Psoas muscle (tissue), 8 donors: Measurements from ENCODE around the gene SMAD1. TPM values are rescaled to one million over a fixed set of nuclear protein-coding genes. Genes with fewer than 3 reads are reported as not detected.
"Not testable (repeated sequence)": the region's sequence is repeated elsewhere in the genome, so short reads cannot be mapped to it uniquely, and the experiment has no call there.

Experiments used
- ATAC-seq, 4 donors: fragments of 200-7000 bp; cut with Tn5 transposase; one replicate each; pipeline ENCODE4 v1.9.1; 2020; ENCODE audit warnings: moderate library complexity in 3 of 4, mild to moderate bottlenecking in 2 of 4
- DNase-seq, 2 donors: peaks; one replicate each; pipeline ENCODE4 v3.0.0-alpha.2; 2020
- H3K27ac ChIP-seq: fragments of 200-600 bp; one replicate; pipeline ENCODE4 v1.8.0; 2022
- H3K27me3 ChIP-seq, 3 donors: fragments of 200-600 bp in 1 of 3; one replicate each; pipeline versions ENCODE4 v1.6.1 to v1.8.0; 2013 to 2022; ENCODE audit warnings: low read length in 2 of 3, mild to moderate bottlenecking in 2 of 3, moderate library complexity in 1 of 3; ENCODE audit not compliant: insufficient read depth in 3 of 3
- H3K36me3 ChIP-seq, 2 donors: fragments of 200-600 bp in 1 of 2; one replicate each; pipeline versions ENCODE4 v1.6.1 to v1.8.0; 2013 to 2022; ENCODE audit warnings: low read depth in 1 of 2, mild to moderate bottlenecking in 1 of 2, moderate library complexity in 1 of 2; ENCODE audit not compliant: insufficient read depth in 1 of 2
- H3K4me1 ChIP-seq: fragments of 200-600 bp; one replicate; pipeline ENCODE4 v1.8.0; 2022
- H3K4me3 ChIP-seq: fragments of 200-600 bp; one replicate; pipeline ENCODE4 v1.8.0; 2022; ENCODE audit warnings: mild to moderate bottlenecking
- H3K9me3 ChIP-seq: fragments of 200-600 bp; one replicate; pipeline ENCODE4 v1.8.0; 2022
- WGBS, 3 donors: extraction: QIAGEN DNeasy Blood & Tissue Kit; methylation state at CpG; one replicate each; pipeline versions ENCODE4 v1.1.6 to v1.1.7; 2013; 5-methylcytosine and 5-hydroxymethylcytosine counted together
- intact Hi-C, 2 donors: fragments of 100-400 bp; cut with DNase I; formaldehyde crosslinking; loops; one replicate each; pipeline versions ENCODE4 v1.11.0 to v1.14.2; 2022
- polyA plus RNA-seq, 3 donors: library from polyadenylated mRNA; stranded (reverse); fragments of 200-250 nt; gene quantifications; one replicate each; pipeline ENCODE4 v1.2.3, GENCODE V29; 2013
- total RNA-seq, 4 donors: library from RNA; stranded (reverse); fragmentation: NEBNext Ultra II Directional in 2 of 4; extraction: Animal tissue kit (Norgen Biotek cat#: 25700) in 2 of 4; gene quantifications; one replicate each; pipeline versions ENCODE4 v1.2.1 to v1.2.4, GENCODE V29; 2021 to 2023
- TF ChIP-seq, protein P1 (sequence below): fragments of 200-600 bp; IDR thresholded peaks from one replicate; pipeline ENCODE4 v1.8.0; 2022; ENCODE audit warnings: antibody characterized with exemption
- donor health status: healthy with polysubstance abuse.
- donor health status: DM: no; HTN: no; CAD: no; lungs with moderate emphysema.
- donor health status: Bipolar disorder and iron deficiency.
- donor health status: healthy.
- donor health status: DM: yes; HTN: yes; CAD: no.
- donor health status: DM: no; HTN: no; CAD: no.
- donor health status: DM: no; HTN: no; CAD: no.
- donor health status: DM: yes; HTN: yes; CAD: no.

SMAD1 gene
- total and polyA plus RNA-seq, 7 donors = 5.0 to 30.6 (median 17.2) TPM

DNA sequence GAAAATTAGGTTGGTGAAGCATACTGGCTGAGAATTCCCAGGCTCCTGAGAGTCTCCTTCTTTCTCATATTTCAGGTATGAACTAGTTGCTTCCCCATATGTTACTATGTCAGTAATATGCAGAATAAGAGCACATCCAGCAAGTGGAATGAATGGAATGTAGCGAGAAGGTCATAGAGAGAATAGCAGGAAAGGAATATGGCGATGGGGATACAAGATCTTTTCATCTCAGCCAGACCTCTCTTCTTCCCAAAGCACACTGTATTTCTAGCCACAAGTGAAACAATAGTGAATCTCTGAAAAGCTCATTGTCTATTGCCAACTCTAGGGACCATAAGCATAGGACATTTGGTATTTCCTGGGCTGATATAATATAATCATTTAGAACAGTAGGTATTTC, 82.9 kb downstream of the SMAD1 start:
- 84 to 91% (median 88%) methylated on average over 2 of the region's 2 CpGs for WGBS, 3 donors
- intact Hi-C loops = loop anchor here in 1 of 2 donors (5.0 kb wide), 1 partner anchor 412 kb away; no protein-coding TSS in a partner anchor

DNA sequence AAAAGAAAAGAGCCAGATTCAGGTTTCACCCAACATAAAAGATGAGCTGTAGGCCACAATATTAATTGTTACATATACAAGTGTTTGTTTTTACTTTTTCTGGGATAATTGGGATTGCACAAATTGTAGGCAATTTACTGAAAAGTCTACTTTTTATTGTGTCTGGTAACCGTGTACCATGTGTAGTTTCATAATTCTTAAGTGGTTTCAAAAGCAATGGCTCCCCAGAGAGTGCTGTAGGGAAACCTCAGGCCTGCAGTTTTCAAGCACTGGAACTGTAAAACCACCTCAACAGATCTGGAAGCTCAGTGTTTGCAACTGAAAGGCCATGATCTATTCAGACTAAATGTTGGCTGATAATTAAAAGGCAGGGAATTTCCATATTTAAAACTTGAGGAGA, 83.7 kb downstream of the SMAD1 start:
- intact Hi-C loops = no loop called here
- TF ChIP-seq, protein P1, sequence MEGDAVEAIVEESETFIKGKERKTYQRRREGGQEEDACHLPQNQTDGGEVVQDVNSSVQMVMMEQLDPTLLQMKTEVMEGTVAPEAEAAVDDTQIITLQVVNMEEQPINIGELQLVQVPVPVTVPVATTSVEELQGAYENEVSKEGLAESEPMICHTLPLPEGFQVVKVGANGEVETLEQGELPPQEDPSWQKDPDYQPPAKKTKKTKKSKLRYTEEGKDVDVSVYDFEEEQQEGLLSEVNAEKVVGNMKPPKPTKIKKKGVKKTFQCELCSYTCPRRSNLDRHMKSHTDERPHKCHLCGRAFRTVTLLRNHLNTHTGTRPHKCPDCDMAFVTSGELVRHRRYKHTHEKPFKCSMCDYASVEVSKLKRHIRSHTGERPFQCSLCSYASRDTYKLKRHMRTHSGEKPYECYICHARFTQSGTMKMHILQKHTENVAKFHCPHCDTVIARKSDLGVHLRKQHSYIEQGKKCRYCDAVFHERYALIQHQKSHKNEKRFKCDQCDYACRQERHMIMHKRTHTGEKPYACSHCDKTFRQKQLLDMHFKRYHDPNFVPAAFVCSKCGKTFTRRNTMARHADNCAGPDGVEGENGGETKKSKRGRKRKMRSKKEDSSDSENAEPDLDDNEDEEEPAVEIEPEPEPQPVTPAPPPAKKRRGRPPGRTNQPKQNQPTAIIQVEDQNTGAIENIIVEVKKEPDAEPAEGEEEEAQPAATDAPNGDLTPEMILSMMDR = no peak

More for the DNA sequence above, 82.9 kb downstream of the SMAD1 start:
- Histone ChIP-seq H3K27ac (no peak overlapping the region), H3K27me3 (no peaks in the 10 kb centered on the region), H3K36me3 (peaks cover 0 to 9% of the 10 kb centered on the region in 2 donors), H3K9me3 (no peaks in the 10 kb centered on the region), H3K4me1 (no peaks in the 10 kb centered on the region), H3K4me3 (no peak overlapping the region)
- ATAC-seq (no peak), DNase-seq (no peak)
- TF ChIP-seq, protein P1 = no peak

DNA sequence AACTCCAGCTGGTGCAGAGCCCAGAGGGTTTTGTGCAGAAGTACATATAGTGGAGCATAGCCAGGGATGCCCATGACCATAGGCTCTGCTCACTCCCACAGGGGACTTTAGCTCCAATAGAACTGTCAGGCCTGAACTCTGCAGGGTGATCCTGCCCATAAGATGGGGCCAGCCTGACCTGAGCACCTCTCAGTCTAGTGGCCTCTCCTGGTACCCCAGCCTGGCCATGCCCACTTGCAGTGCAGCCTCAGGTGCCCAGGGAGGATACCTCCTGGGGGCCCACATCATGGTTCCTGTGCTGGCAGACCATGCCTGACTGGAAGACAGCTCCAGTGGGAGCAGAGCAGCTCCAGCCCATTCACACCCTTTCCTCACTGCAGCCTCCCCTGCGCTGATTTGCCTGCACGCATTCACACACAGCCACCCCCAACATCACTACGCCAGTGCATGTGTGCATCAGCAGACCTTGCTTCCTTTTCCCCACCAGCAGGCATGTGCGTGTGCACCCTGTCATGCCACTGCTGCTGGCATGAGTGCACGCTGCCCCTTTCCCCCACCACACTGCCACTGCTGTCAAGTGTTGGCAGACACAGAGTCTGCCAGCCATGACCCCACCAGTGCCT, 84.5 kb downstream of the SMAD1 start:
- no peak overlapping the region for H3K27ac ChIP-seq
- 91 to 93% (median 92%) methylated on average over 5 of the region's 5 CpGs for WGBS, 3 donors
- DNase-seq (no peak), ATAC-seq (no peak)
- TF ChIP-seq, protein P1 = no peak
- no peak overlapping the region for H3K4me3 ChIP-seq
- no peaks in the 10 kb centered on the region for H3K36me3 ChIP-seq
- H3K4me1 ChIP-seq = no peaks in the 10 kb centered on the region
- no peaks in the 10 kb centered on the region for H3K27me3 ChIP-seq
- intact Hi-C loops = no loop called here
- no peaks in the 10 kb centered on the region for H3K9me3 ChIP-seq

More for the DNA sequence above, 83.7 kb downstream of the SMAD1 start:
- Histone ChIP-seq H3K36me3 (peaks cover 0 to 2% of the 10 kb centered on the region in 2 donors), H3K27ac (no peak overlapping the region), H3K4me3 (no peak overlapping the region), H3K27me3 (no peaks in the 10 kb centered on the region), H3K9me3 (no peaks in the 10 kb centered on the region), H3K4me1 (no peaks in the 10 kb centered on the region)
- 36 to 56% (median 51%) methylated on average over 1 of the region's 1 CpG for WGBS, 3 donors
- no peak for DNase-seq
- ATAC-seq = no peak

DNA sequence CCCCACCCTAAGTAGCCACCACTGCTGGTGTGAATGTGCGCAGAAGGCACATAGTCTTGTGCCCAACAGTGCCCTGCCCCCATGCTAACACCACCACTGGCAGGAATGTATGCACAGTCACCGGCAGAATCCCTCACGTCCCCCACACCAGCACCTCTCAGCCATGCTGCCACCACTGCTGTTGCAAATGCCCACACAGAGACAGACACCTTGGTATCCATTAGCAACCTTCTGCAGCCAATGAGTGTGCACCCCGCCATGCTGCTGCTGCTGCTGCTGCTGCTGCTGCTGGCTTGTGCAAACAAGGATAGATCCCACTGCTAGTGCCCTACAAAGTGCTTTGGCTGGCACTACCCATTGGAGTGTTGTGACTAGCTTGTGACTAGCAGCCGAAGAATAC, 85.1 kb downstream of the SMAD1 start:
- H3K9me3 ChIP-seq = no peaks in the 10 kb centered on the region
- H3K4me3 ChIP-seq = no peak overlapping the region
- ATAC-seq = no peak
- H3K36me3 ChIP-seq = no peaks in the 10 kb centered on the region
- H3K4me1 ChIP-seq = no peaks in the 10 kb centered on the region
- DNase-seq = no peak
- intact Hi-C loops = no loop called here
- no peaks in the 10 kb centered on the region for H3K27me3 ChIP-seq
- no peak overlapping the region for H3K27ac ChIP-seq
- WGBS, 3 donors = 87 to 96% (median 93%) methylated on average over 5 of the region's 5 CpGs
- TF ChIP-seq, protein P1 = no peak

DNA sequence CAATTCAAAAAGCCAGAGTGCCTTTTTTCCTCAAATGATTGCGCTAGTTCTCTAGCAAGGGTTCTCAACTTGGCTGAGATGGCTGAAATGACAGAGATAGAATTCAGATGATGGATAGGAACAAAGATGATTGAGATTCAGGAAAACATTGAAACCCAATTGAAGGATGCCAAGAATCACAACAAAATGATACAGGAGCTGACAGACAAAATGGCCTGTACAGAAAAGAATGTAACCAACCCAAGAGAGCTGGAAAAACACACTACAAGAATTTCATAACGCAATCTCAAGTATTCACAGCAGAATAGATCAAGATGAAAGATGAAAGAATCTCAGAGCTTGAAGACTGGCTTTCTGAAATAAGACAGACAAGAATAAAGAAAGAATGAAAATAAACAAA, 85.9 kb downstream of the SMAD1 start:
- ATAC-seq (no peak), DNase-seq (no peak)
- intact Hi-C loops = no loop called here
- no peak overlapping the region for H3K27ac ChIP-seq
- no peaks in the 10 kb centered on the region for H3K9me3 ChIP-seq
- no peaks in the 10 kb centered on the region for H3K27me3 ChIP-seq
- no peak overlapping the region for H3K4me3 ChIP-seq
- H3K4me1 ChIP-seq = no peaks in the 10 kb centered on the region
- 95 to 98% (median 96%) methylated on average over 2 of the region's 2 CpGs for WGBS, 3 donors
- TF ChIP-seq, protein P1 = no peak
- no peaks in the 10 kb centered on the region for H3K36me3 ChIP-seq

DNA sequence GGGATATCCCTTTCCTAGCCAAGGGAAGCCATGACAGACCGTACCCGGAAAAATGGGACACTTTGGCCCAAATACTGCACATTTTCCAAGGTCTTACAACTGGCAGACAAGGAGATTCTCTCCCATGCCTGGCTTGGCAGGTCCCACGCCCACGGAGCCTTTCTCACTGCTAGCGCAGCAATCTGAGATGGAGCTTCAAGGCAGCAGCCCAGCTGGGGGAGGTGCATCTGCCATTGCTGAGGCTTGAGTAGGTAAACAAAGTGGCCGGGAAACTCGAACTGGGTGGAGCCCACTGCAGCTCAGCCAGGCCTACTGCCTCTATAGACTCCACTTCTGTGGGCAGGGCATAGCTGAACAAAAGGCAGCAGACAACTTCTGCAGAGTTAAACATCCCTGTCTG, 92.9 kb downstream of the SMAD1 start:
- H3K4me3 ChIP-seq, H3K4me1 ChIP-seq, intact Hi-C loops: not testable (repeated sequence)

More for the DNA sequence above, 92.9 kb downstream of the SMAD1 start:
- H3K27ac ChIP-seq, DNase-seq, H3K27me3 ChIP-seq, ATAC-seq, H3K36me3 ChIP-seq, H3K9me3 ChIP-seq: not testable (repeated sequence)
- WGBS, 3 donors = 75 to 84% (median 84%) methylated on average over 7 of the region's 7 CpGs
